BJ (cell line): ENCODE measurements around the gene C4orf51. TPM values are rescaled to one million over a fixed set of nuclear protein-coding genes. Genes with fewer than 3 reads are reported as not detected.

Experiments used
- CTCF ChIA-PET: fragments of 350-600 bp; formaldehyde crosslinking; extraction: SDS; loops from one replicate; lab custom pipeline; 2021; ENCODE audit warnings: antibody characterized with exemption, inconsistent platforms; lab: Yijun Ruan, JAX
- POLR2A ChIA-PET: fragments of 300-600 bp; sonication (Branson Sonifier 250); formaldehyde crosslinking; extraction: SDS; loops from one replicate; lab custom pipeline; 2021; ENCODE audit warnings: antibody characterized with exemption; lab: Charles Lee
- DNase-seq: peaks from one replicate; pipeline ENCODE4 v3.0.0-alpha.2; 2011; ENCODE audit warnings: low read depth
- H3K27me3 ChIP-seq: 2 replicates; pipeline ENCODE4 v1.6.0; 2011; ENCODE audit warnings: low read length; ENCODE audit not compliant: control insufficient read depth, insufficient read depth
- H3K36me3 ChIP-seq: 2 replicates; pipeline ENCODE4 v1.5.1; 2011; ENCODE audit warnings: low read length; ENCODE audit not compliant: control insufficient read depth, insufficient read depth
- H3K4me3 ChIP-seq: 2 replicates; pipeline ENCODE4 v1.5.1; 2011; ENCODE audit warnings: low read depth, mild to moderate bottlenecking, control low read depth, low read length
- polyA plus RNA-seq: library from polyadenylated mRNA; depleted of rRNA; stranded (reverse); fragments of >200 nt; gene quantifications from 2 replicates; pipeline ENCODE4 v1.2.3, GENCODE V29; 2011
- TF ChIP-seq, protein P1 (sequence below): IDR thresholded peaks from 2 replicates; pipeline ENCODE4 v1.5.1; 2011; ENCODE audit warnings: low read depth, mild to moderate bottlenecking, control low read depth, inconsistent platforms, low read length, moderate library complexity; ENCODE audit not compliant: insufficient read depth

C4orf51 gene
- polyA plus RNA-seq, 1 experiment = not detected

DNA sequence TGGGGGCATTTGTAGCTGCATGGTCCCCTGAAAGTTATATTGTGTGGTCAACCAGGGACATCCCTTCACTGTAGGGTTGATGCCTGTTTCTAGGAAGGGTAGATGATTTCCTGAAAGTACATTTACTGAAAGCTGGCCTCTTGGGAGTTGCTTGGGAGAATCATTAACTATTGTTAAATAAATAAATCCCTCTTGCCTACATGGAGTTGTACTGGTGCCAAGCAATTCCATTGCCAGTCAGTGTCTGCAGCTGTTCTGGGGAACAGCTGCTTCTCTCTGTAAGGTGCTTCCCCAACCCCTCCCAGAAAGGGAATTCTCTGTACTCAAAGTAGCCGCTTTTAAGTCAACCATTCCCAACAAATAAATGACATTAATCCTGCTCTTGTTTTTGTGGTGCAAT is 51.1 kb downstream of the C4orf51 start:
- DNase-seq = no peak
- ChIA-PET POLR2A (no interaction called here), CTCF (interaction anchor here (0.6 kb wide), 1 partner anchor 236 kb away, joined by 3 read pairs; no protein-coding TSS in a partner anchor)

DNA sequence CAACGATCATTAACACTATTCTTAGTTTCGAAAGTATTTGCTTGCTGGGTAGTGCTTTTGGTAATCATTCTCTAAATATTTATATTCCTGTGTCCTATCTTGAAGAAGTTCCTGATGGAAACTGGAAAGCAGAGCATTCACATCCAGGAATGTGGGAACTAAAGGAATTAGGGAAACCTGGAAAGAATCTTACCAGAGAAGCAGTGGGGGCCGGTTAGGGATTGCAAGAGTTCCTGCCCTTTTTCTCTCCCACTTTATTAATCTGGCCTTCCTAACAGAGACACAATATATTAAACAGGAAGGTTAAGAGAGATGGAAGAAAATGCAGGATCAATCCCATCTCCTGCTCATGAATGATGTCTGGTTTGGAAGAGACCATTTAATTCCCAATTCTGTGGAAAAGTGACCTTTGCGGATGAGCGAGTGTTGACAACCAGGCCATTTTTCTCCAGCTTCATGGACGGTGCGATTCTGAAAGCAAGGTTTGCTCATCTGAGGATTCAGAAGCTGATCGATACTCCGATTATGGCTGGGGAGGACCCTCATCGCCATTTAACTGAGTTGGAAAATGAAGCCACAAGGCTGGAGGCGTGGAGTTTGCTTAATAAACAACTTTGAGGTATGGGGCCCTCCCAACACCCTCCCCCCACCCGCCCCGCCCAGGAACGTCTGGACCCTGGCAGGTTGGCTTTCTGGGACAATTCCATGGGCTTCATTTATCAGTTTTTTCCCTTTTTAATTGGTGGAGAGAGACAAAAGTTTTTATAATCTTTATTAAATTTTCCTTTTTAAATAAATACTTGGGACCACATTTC is 52.3 kb downstream of the C4orf51 start:
- H3K36me3 ChIP-seq = no peaks in the 10 kb centered on the region
- ChIA-PET POLR2A (interaction anchor here (0.6 kb wide), 1 partner anchor 156 kb away, joined by 3 read pairs; no protein-coding TSS in a partner anchor), CTCF (interaction anchor here (0.6 to 1.1 kb wide), 3 partner anchors 18 to 156 kb away, joined by 3 read pairs; no protein-coding TSS in a partner anchor)
- H3K27me3 ChIP-seq = no peaks in the 10 kb centered on the region
- TF ChIP-seq, protein P1, sequence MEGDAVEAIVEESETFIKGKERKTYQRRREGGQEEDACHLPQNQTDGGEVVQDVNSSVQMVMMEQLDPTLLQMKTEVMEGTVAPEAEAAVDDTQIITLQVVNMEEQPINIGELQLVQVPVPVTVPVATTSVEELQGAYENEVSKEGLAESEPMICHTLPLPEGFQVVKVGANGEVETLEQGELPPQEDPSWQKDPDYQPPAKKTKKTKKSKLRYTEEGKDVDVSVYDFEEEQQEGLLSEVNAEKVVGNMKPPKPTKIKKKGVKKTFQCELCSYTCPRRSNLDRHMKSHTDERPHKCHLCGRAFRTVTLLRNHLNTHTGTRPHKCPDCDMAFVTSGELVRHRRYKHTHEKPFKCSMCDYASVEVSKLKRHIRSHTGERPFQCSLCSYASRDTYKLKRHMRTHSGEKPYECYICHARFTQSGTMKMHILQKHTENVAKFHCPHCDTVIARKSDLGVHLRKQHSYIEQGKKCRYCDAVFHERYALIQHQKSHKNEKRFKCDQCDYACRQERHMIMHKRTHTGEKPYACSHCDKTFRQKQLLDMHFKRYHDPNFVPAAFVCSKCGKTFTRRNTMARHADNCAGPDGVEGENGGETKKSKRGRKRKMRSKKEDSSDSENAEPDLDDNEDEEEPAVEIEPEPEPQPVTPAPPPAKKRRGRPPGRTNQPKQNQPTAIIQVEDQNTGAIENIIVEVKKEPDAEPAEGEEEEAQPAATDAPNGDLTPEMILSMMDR = no peak
- DNase-seq = no peak
- H3K4me3 ChIP-seq = peak overlapping the region; percentile 38

More for the DNA sequence above, 51.1 kb downstream of the C4orf51 start:
- Histone ChIP-seq H3K36me3 (no peaks in the 10 kb centered on the region; the same call in 1 of the 2 replicates), H3K4me3 (no peak overlapping the region), H3K27me3 (no peaks in the 10 kb centered on the region)
- TF ChIP-seq, protein P1 = no peak

DNA sequence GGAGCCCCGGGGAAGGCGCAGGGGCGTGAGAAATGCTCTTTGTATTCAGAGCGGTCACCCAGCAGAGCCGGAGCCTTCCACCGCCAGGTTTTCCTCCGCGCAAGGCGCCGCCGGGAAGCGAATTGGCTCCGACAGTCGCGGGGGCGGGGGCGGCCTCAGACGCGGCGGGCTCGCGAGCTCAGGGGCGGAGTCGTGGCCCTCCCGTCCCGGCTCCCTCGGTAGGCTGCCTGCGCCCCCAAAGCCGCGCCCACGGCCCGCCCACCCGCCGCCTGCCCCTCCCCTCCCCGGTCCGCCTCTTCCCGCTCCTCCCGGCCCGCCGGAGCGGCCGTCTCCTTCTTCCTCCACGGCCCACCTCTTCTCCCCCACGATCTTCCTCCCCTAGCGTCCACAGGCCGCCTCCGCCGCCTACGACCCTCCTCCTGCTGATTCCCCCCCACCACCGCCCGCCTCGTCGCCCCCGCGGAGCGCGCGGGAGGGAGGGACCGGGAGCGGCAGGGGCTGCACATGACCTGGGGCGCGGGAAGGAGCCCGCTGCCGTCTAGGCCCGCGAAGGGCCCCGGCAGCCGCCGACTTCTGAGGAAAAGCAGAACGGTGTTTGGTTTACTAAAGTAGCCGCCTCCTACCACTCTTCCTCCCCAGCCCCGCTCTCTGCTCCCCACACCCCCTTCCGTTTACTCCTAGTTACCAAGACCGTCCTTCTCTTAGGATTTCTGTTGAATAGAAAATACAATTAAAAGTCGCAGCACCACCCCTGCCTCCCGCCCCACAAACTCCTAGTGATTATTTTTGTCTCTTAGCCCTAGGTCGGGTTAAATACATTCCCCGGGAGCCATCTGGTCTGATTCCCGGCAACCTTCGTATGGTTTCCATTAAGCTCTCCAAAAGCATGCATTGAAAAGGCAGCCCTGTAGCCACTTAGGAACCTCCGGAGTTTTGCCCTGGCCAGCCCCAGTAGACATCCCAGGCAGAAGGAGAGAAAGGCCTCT is 53.2 kb downstream of the C4orf51 start:
- Histone ChIP-seq H3K4me3 (peak overlapping the region; percentile 56), H3K36me3 (no peaks in the 10 kb centered on the region), H3K27me3 (no peaks in the 10 kb centered on the region)
- ChIA-PET CTCF (interaction anchor here (0.6 to 1.1 kb wide), 3 partner anchors 17 to 155 kb away, joined by 3 read pairs; no protein-coding TSS in a partner anchor), POLR2A (interaction anchor here (0.5 to 0.6 kb wide), 2 partner anchors 13 to 155 kb away, joined by 3 read pairs; no protein-coding TSS in a partner anchor)
- peak; percentile 70 for DNase-seq
- TF ChIP-seq, protein P1 = no peak

DNA sequence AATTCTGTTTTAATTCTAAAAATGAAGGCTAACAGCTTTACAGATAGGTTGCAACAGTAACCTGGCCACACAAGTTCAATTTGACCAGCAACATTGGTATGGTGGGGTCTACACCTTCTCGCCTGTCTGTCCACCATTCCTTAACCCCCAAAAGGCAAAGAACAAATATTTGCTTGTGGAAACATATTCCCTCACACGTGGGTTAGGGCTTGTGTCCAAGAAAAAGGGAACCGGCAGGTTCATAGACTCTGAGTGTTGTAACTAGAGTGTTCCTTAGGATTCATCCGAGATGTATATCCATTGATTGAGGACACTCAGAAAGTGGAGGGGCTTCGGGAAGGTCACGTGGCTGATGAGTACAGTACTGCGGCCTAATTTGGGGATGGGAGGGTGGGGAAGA is 54.1 kb downstream of the C4orf51 start:
- TF ChIP-seq, protein P1 = no peak
- no peak for DNase-seq
- H3K36me3 ChIP-seq = no peaks in the 10 kb centered on the region
- CTCF ChIA-PET = interaction anchor here (0.6 kb wide), 1 partner anchor 85 kb away, joined by 3 read pairs; no protein-coding TSS in a partner anchor
- H3K4me3 ChIP-seq = no peak overlapping the region
- H3K27me3 ChIP-seq = no peaks in the 10 kb centered on the region
- POLR2A ChIA-PET = interaction anchor here (1.0 kb wide), 1 partner anchor 205 kb away, joined by 3 read pairs; the partner anchor contains the start of gene ZNF827
